GM23338 (cell line): ENCODE results near the gene TRABD2A. TPM values are rescaled to one million over a fixed set of nuclear protein-coding genes. Genes with fewer than 3 reads are reported as not detected.

Experiments
- ATAC-seq: fragments of 200-7000 bp; cut with Tn5 transposase; 3 replicates; pipeline ENCODE4 v1.9.1; 2020
- DNase-seq: peaks from one replicate; pipeline ENCODE4 v3.0.0-alpha.2; 2015; ENCODE audit warnings: low spot score
- H2AFZ ChIP-seq: fragments of 200-600 bp; sonication (generic); 2 replicates; pipeline ENCODE4 v1.8.0; 2016; ENCODE audit warnings: antibody characterized with exemption, mild to moderate bottlenecking, moderate library complexity
- H3F3A ChIP-seq: fragments of 200-600 bp; sonication (generic); replicated peaks from 2 replicates; pipeline ENCODE4 v1.8.0; 2017; ENCODE audit warnings: antibody characterized with exemption, mixed run types, low read depth
- H3K27ac ChIP-seq: fragments of 200-600 bp; sonication (generic); 2 replicates; pipeline ENCODE4 v1.6.1; 2016; ENCODE audit warnings: low read depth
- H3K27me3 ChIP-seq: fragments of 200-600 bp; sonication (generic); 2 replicates; pipeline ENCODE4 v1.8.0; 2016; ENCODE audit warnings: mild to moderate bottlenecking, mixed run types, moderate library complexity; ENCODE audit not compliant: insufficient read depth
- H3K36me3 ChIP-seq: fragments of 200-600 bp; sonication (generic); 2 replicates; pipeline ENCODE4 v1.8.0; 2016; ENCODE audit warnings: mild to moderate bottlenecking; ENCODE audit not compliant: insufficient read depth
- H3K4me1 ChIP-seq: fragments of 200-600 bp; sonication (generic); 2 replicates; pipeline ENCODE4 v1.8.0; 2016; ENCODE audit warnings: mild to moderate bottlenecking, moderate library complexity; ENCODE audit not compliant: insufficient read depth
- H3K4me2 ChIP-seq: fragments of 200-600 bp; sonication (generic); 2 replicates; pipeline ENCODE4 v1.7.1; 2017; ENCODE audit warnings: mixed run types
- H3K4me3 ChIP-seq: fragments of 200-600 bp; sonication (generic); 2 replicates; pipeline ENCODE4 v1.6.1; 2016; ENCODE audit warnings: mixed run types
- H3K79me2 ChIP-seq: fragments of 200-600 bp; sonication (generic); replicated peaks from 2 replicates; pipeline ENCODE4 v1.8.0; 2017; ENCODE audit warnings: mild to moderate bottlenecking; ENCODE audit not compliant: insufficient read depth
- H3K9me2 ChIP-seq: fragments of 200-600 bp; sonication (generic); 2 replicates; pipeline ENCODE4 v1.8.0; 2017; ENCODE audit not compliant: insufficient read depth
- H4K20me1 ChIP-seq: fragments of 200-600 bp; sonication (generic); replicated peaks from 2 replicates; pipeline ENCODE4 v1.8.0; 2017; ENCODE audit warnings: mild to moderate bottlenecking; ENCODE audit not compliant: insufficient read depth
- H3K27ac Mint-ChIP-seq: 2 replicates; pipeline ENCODE4 v1.8.0; 2020; ENCODE audit warnings: inconsistent platforms, mild to moderate bottlenecking, moderate library complexity, mixed read lengths
- H3K27me3 Mint-ChIP-seq: 3 replicates; pipeline ENCODE4 v1.8.0; 2022; ENCODE audit warnings: low read depth, mild to moderate bottlenecking, moderate library complexity, mixed read lengths, inconsistent platforms; ENCODE audit not compliant: insufficient read depth, poor library complexity
- H3K36me3 Mint-ChIP-seq: 3 replicates; pipeline ENCODE4 v1.8.0; 2021; ENCODE audit warnings: low read depth, mild to moderate bottlenecking, inconsistent platforms, moderate library complexity, mixed read lengths
- H3K4me1 Mint-ChIP-seq: 3 replicates; pipeline ENCODE4 v1.8.0; 2020; ENCODE audit warnings: mild to moderate bottlenecking, inconsistent platforms, mixed read lengths
- H3K4me3 Mint-ChIP-seq: 3 replicates; pipeline ENCODE4 v1.8.0; 2021; ENCODE audit warnings: moderate library complexity, mild to moderate bottlenecking, inconsistent platforms, mixed read lengths
- H3K9me3 Mint-ChIP-seq: 3 replicates; pipeline ENCODE4 v1.8.0; 2020; ENCODE audit warnings: moderate library complexity, mild to moderate bottlenecking, inconsistent platforms, mixed read lengths
- CREB1 ChIP-seq: fragments of 250-450 bp; sonication (Bioruptor Pico); IDR thresholded peaks from 2 replicates; pipeline ENCODE4 v1.5.0; 2020; ENCODE audit warnings: low read depth, mild to moderate bottlenecking, moderate library complexity
- CTCF ChIP-seq, 2 experiments: fragments of 200-600 bp in 1 of 2; sonication (generic) in 1 of 2; conservative IDR thresholded peaks; 2 replicates each; pipeline versions ENCODE4 v1.5.1 to v1.6.1; 2016 to 2017; ENCODE audit warnings: antibody characterized with exemption in 2 of 2, low read depth in 2 of 2, mild to moderate bottlenecking in 2 of 2, moderate library complexity in 1 of 2
- ETS1 ChIP-seq: IDR thresholded peaks from 2 replicates; pipeline ENCODE4 v1.6.1; 2016; ENCODE audit warnings: antibody characterized with exemption
- EZH2 ChIP-seq: fragments of 200-600 bp; sonication (generic); IDR thresholded peaks from one replicate; pipeline ENCODE4 v1.8.0; 2017; ENCODE audit warnings: antibody characterized with exemption, mild to moderate bottlenecking, low read depth; ENCODE audit not compliant: unreplicated experiment
- EZH2phosphoT487 ChIP-seq: fragments of 200-600 bp; sonication (generic); IDR thresholded peaks from one replicate; pipeline ENCODE4 v1.8.1; 2018; ENCODE audit warnings: antibody characterized with exemption; ENCODE audit not compliant: unreplicated experiment
- JUNB ChIP-seq: IDR thresholded peaks from one replicate; pipeline ENCODE4 v1.6.1; 2016; ENCODE audit warnings: antibody characterized with exemption; ENCODE audit not compliant: unreplicated experiment
- NANOG ChIP-seq: IDR thresholded peaks from 2 replicates; pipeline ENCODE4 v1.6.1; 2016; ENCODE audit warnings: antibody characterized with exemption, borderline replicate concordance
- POLR2AphosphoS5 ChIP-seq: IDR thresholded peaks from 2 replicates; pipeline ENCODE4 v1.6.1; 2016; ENCODE audit warnings: antibody characterized with exemption, low read depth
- REST ChIP-seq: IDR thresholded peaks from one replicate; pipeline ENCODE4 v1.6.1; 2018; ENCODE audit warnings: antibody characterized with exemption; ENCODE audit not compliant: unreplicated experiment
- STAT1 ChIP-seq: IDR thresholded peaks from one replicate; pipeline ENCODE4 v1.6.1; 2016; ENCODE audit warnings: antibody characterized with exemption; ENCODE audit not compliant: unreplicated experiment
- ZNF114 ChIP-seq: fragments of 250-450 bp; sonication (Bioruptor Pico); IDR thresholded peaks from 2 replicates; pipeline ENCODE4 v1.5.0; 2020; ENCODE audit warnings: mild to moderate bottlenecking, moderate library complexity
- ZNF331 ChIP-seq: fragments of 250-450 bp; sonication (Bioruptor Pico); IDR thresholded peaks from 2 replicates; pipeline ENCODE4 v1.5.0; 2020; ENCODE audit warnings: low read depth, mild to moderate bottlenecking, moderate library complexity
- ZNF462 ChIP-seq: fragments of 250-450 bp; sonication (Bioruptor Pico); IDR thresholded peaks from 2 replicates; pipeline ENCODE4 v1.5.0; 2020; ENCODE audit warnings: mild to moderate bottlenecking, moderate library complexity
- polyA plus RNA-seq: library from polyadenylated mRNA; unstranded; fragments of >200 nt; fragmentation: Nextera tagmentation; extraction: Ambion mirVana; gene quantifications from 2 replicates; pipeline ENCODE4 v1.2.1, GENCODE V29; 2016
- total RNA-seq: library from RNA; depleted of rRNA; stranded (reverse); fragments of >200 nt; shearing (Covaris generic); gene quantifications from 2 replicates; pipeline ENCODE4 v1.2.3, GENCODE V29; 2014

The TRABD2A gene
- total and polyA plus RNA-seq, 2 experiments from 2014 or later = 5.5 to 12.1 TPM

GRCh38 chr2:84904717-84905174 lies 23.9 kb upstream of the TRABD2A start:
- Histone ChIP-seq H2AFZ (peak overlapping the region; percentile 89; the same call in 1 of the 2 replicates), H3K9me2 (peaks cover 8% of the 10 kb centered on the region), H3F3A (peaks cover 3% of the 10 kb centered on the region; the same call in 1 of the 2 replicates), H4K20me1 (no peaks in the 10 kb centered on the region), H3K27ac (no peak overlapping the region), H3K4me1 (peaks cover 10% of the 10 kb centered on the region), H3K27me3 (peaks cover 23% of the 10 kb centered on the region), H3K4me2 (peak overlapping the region; percentile 92), H3K4me3 (peak overlapping the region; percentile 95), H3K79me2 (peaks cover 7% of the 10 kb centered on the region), H3K36me3 (no peaks in the 10 kb centered on the region)
- DNase-seq = peak; percentile 83
- Mint-ChIP-seq H3K9me3 (peaks cover 4% of the 10 kb centered on the region; the same call in 2 of the 3 replicates), H3K4me3 (peak overlapping the region; percentile 83), H3K36me3 (peaks cover 30% of the 10 kb centered on the region), H3K4me1 (peaks cover 21% of the 10 kb centered on the region; the same call in 2 of the 3 replicates), H3K27me3 (peaks cover 27% of the 10 kb centered on the region), H3K27ac (no peak overlapping the region)
- TF ChIP-seq CTCF (conservative IDR thresholded peaks at IDR 0.05; ENCODE audit: low read depth in 2 of 2) (no peak), ETS1 (no peak), REST (no peak), ZNF331 (CRISPR knock-in tag) (no peak), ZNF114 (CRISPR knock-in tag) (no peak), JUNB (no peak), EZH2phosphoT487 (no peak), NANOG (no peak), POLR2AphosphoS5 (no peak; the same call in 1 of the 2 replicates), CREB1 (CRISPR knock-in tag) (no peak), STAT1 (no peak), EZH2 (no peak), ZNF462 (CRISPR knock-in tag) (no peak)
- ATAC-seq = peak; percentile 64
